Cardiac muscle cell (in vitro differentiated cells and primary cell): ENCODE data around the gene JAKMIP2. TPM values are rescaled to one million over a fixed set of nuclear protein-coding genes. Genes with fewer than 3 reads are reported as not detected.

Experiments
- DNase-seq, 2 donors: peaks; one replicate each; pipeline versions ENCODE4 v3.0.0 to v3.0.0-alpha.2; 2010 to 2017; ENCODE audit warnings: low read depth in 1 of 2, low spot score in 1 of 2
- H3K27ac ChIP-seq: fragments of 200-600 bp; sonication (generic); 2 replicates; pipeline ENCODE4 v1.5.1; 2016
- H3K27me3 ChIP-seq: fragments of 200-600 bp; sonication (generic); 2 replicates; pipeline ENCODE4 v1.6.0; 2016; ENCODE audit warnings: control low read depth
- H3K36me3 ChIP-seq: fragments of 200-600 bp; sonication (generic); 2 replicates; pipeline ENCODE4 v1.5.1; 2016; ENCODE audit warnings: control low read depth
- H3K4me1 ChIP-seq: fragments of 200-600 bp; sonication (generic); 2 replicates; pipeline ENCODE4 v1.8.1; 2017; ENCODE audit warnings: low read depth, mild to moderate bottlenecking, mixed run types
- H3K4me3 ChIP-seq: fragments of 200-600 bp; sonication (generic); 2 replicates; pipeline ENCODE4 v1.5.1; 2016; ENCODE audit warnings: mild to moderate bottlenecking
- H3K9me3 ChIP-seq: fragments of 200-600 bp; sonication (generic); 2 replicates; pipeline ENCODE4 v1.5.1; 2017; ENCODE audit warnings: low read depth, mild to moderate bottlenecking, control low read depth
- polyA plus RNA-seq: library from polyadenylated mRNA; unstranded; fragments of >200 nt; fragmentation: Nextera tagmentation; extraction: Ambion mirVana; gene quantifications from 2 replicates; pipeline ENCODE4 v1.2.1, GENCODE V29; 2016
- total RNA-seq: library from RNA; depleted of rRNA; stranded (reverse); fragments of >200 nt; gene quantifications from 2 replicates; pipeline ENCODE4 v1.2.3, GENCODE V29; 2016
- TF ChIP-seq, protein P1 (sequence below): IDR thresholded peaks from 2 replicates; pipeline ENCODE4 v1.5.1; 2012; ENCODE audit warnings: low read depth, mild to moderate bottlenecking, low read length

JAKMIP2 gene
- total and polyA plus RNA-seq, 2 experiments from 2014 or later = 14.5 to 15.9 TPM

DNA sequence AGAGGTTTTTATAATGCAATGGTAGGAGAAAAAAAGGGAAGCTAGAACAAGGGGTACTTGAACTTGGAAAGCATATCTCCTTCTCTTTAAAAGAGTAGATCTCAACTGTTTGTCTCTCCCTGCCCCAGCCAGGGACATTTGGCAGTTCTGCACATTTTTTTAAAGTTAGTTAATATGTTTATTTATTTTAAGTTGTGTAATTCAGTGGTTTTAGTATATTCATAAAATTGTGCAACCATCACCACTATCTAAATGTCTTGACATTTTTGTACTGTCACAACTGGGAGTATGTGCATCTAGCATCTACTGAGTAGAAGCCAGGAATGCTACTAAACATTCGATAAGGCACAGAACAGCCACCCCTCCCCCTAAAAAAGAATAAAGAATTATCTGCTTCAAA lies 169.2 kb downstream of the JAKMIP2 start:
- Histone ChIP-seq H3K9me3 (no peaks in the 10 kb centered on the region), H3K27me3 (no peaks in the 10 kb centered on the region), H3K4me3 (no peak overlapping the region), H3K36me3 (peaks cover 6% of the 10 kb centered on the region), H3K4me1 (no peaks in the 10 kb centered on the region), H3K27ac (no peak overlapping the region)
- DNase-seq = peak in 1 of 2 donors; percentile 87
- TF ChIP-seq, protein P1, sequence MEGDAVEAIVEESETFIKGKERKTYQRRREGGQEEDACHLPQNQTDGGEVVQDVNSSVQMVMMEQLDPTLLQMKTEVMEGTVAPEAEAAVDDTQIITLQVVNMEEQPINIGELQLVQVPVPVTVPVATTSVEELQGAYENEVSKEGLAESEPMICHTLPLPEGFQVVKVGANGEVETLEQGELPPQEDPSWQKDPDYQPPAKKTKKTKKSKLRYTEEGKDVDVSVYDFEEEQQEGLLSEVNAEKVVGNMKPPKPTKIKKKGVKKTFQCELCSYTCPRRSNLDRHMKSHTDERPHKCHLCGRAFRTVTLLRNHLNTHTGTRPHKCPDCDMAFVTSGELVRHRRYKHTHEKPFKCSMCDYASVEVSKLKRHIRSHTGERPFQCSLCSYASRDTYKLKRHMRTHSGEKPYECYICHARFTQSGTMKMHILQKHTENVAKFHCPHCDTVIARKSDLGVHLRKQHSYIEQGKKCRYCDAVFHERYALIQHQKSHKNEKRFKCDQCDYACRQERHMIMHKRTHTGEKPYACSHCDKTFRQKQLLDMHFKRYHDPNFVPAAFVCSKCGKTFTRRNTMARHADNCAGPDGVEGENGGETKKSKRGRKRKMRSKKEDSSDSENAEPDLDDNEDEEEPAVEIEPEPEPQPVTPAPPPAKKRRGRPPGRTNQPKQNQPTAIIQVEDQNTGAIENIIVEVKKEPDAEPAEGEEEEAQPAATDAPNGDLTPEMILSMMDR = no peak

DNA sequence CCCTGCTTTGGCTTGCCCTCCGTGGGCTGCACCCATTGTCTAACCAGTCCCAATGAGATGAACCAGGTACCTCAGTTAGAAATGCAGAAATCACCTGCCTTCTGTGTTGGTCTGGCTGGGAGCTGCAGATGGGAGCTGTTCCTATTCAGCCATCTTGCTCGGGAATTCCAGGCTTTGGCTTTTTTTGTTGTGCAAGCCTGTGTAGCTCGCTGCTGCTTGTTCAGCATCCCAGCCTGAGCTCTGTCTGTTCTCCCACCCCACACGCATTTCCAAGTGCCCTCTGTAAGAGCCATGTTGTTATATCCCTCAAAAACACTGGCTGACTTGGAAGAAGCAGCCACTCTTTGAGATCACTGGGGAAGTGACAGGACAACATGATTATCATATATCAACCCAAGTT lies 171.0 kb downstream of the JAKMIP2 start:
- Histone ChIP-seq H3K4me3 (no peak overlapping the region), H3K9me3 (no peaks in the 10 kb centered on the region), H3K27ac (no peak overlapping the region), H3K27me3 (no peaks in the 10 kb centered on the region), H3K36me3 (peaks cover 6% of the 10 kb centered on the region), H3K4me1 (no peaks in the 10 kb centered on the region)
- DNase-seq = no peak
- TF ChIP-seq, protein P1 = no peak

DNA sequence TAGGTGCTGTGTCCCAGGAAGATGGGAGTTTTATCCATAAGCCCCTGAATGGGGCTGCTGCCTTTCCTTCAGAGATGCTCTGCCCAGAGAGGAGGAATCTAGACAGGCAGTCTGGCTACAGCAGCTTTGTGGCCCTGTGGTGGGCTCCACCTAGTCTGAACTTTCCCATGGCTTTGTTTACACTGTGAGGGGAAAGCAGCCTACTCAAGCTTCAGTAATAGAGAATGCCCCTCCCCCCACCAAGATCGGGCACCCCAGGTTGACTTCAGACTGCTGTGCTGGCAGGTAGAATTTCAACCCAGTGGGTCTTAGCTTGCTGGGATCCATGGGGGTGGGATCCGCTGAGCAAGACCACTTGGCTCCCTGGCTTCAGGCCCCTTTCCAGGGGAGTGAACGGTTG lies 171.7 kb downstream of the JAKMIP2 start:
- peaks cover 6% of the 10 kb centered on the region for H3K36me3 ChIP-seq
- H3K4me1 ChIP-seq = no peaks in the 10 kb centered on the region
- no peak for DNase-seq
- no peaks in the 10 kb centered on the region for H3K27me3 ChIP-seq
- H3K4me3 ChIP-seq = no peak overlapping the region
- H3K9me3 ChIP-seq = no peaks in the 10 kb centered on the region
- TF ChIP-seq, protein P1 = no peak
- no peak overlapping the region for H3K27ac ChIP-seq

- no peak for DNase-seq
- Histone ChIP-seq H3K27ac (no peak overlapping the region), H3K4me3 (no peak overlapping the region)
Measured at GRCh38 chr5:147601652-147602051, 180.9 kb downstream of the JAKMIP2 start.

GRCh38 chr5:147591120-147591519 lies 191.4 kb downstream of the JAKMIP2 start:
- Histone ChIP-seq H3K27ac (no peak overlapping the region), H3K27me3 (no peaks in the 10 kb centered on the region), H3K36me3 (no peaks in the 10 kb centered on the region), H3K4me1 (no peaks in the 10 kb centered on the region), H3K4me3 (no peak overlapping the region), H3K9me3 (no peaks in the 10 kb centered on the region)
- DNase-seq = no peak
- TF ChIP-seq, protein P1 = no peak

More at GRCh38 chr5:147601652-147602051, 180.9 kb downstream of the JAKMIP2 start:
- Histone ChIP-seq H3K27me3 (no peaks in the 10 kb centered on the region), H3K4me1 (no peaks in the 10 kb centered on the region), H3K36me3 (no peaks in the 10 kb centered on the region), H3K9me3 (no peaks in the 10 kb centered on the region)
- TF ChIP-seq, protein P1 = no peak

GRCh38 chr5:147590096-147590495 lies 192.4 kb downstream of the JAKMIP2 start:
- DNase-seq = no peak
- Histone ChIP-seq H3K4me3 (no peak overlapping the region), H3K9me3 (no peaks in the 10 kb centered on the region), H3K36me3 (no peaks in the 10 kb centered on the region), H3K27me3 (no peaks in the 10 kb centered on the region), H3K4me1 (no peaks in the 10 kb centered on the region), H3K27ac (no peak overlapping the region)
- TF ChIP-seq, protein P1 = no peak
